Activated T-cell treated with anti-CD3 and anti-CD28 coated beads for 24 hours (primary cell): Measurements from ENCODE around the gene CAMSAP2.
A peak's percentile ranks its signal among the peaks of the same experiment; 100 is the strongest.

Experiments used
- DNase-seq: peaks from one replicate; pipeline ENCODE4 v3.0.0-alpha.2; 2020; ENCODE audit warnings: low read depth

Gene CAMSAP2

GRCh38 chr1:200877839-200878551, 139.3 kb downstream of the CAMSAP2 start:
- DNase-seq: peak; percentile 47

GRCh38 chr1:200880212-200880611, 141.5 kb downstream of the CAMSAP2 start:
- DNase-seq: no peak

GRCh38 chr1:200883118-200883517, 144.4 kb downstream of the CAMSAP2 start:
- DNase-seq: no peak

GRCh38 chr1:200885623-200886402, 147.1 kb downstream of the CAMSAP2 start:
- no peak for DNase-seq

DNA sequence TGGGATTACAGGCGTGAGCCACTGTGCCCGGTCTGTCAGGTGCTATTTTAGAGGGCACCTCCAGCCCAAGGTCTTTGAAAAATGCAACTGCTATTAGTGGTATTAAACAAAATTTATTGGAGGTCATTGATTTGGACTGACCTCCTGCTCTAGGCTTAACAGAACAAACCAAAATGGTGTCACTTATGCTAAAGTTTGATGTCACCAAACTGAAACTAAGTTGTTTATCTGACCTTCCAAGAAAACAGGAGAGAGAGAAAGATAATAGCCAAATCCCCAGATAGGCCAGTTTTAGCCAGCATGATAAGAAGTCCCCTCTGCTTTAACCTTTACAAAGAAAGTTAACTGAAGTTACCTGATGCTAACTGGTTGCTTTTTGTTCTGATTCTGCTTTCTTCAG, 147.9 kb downstream of the CAMSAP2 start:
- DNase-seq: no peak

- DNase-seq: no peak
Observed at GRCh38 chr1:200887036-200887435, 148.3 kb downstream of the CAMSAP2 start.

DNA sequence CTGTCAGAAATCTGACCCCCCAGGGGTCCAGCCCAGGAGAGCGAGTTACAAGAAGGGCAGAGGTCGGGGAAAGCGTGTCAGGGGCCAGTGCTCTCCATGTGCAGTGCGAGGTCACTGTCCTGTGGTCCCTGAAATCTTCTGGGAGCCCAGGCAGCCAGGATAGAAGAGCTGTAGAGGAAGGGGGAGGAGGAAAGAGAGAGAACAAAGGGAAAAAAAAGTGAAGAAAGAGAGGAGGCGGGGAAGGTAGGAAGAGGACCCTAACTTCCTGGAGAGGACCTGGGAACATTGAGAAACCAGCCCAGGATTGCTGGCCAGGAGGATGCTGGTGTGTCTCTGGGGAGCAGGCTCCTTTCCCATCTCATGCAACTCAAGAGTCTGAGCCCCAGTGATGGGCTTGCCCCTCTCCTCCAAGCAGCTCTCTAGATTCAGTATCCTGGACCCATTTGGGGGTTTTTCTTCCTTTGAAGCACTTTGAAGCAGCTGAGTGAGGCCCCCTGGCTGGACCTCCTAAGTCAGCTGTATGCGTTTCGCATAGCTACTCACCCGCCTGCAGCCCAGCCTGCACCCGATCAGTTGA, 149.2 kb downstream of the CAMSAP2 start:
- DNase-seq: no peak

GRCh38 chr1:200888349-200888838, 149.7 kb downstream of the CAMSAP2 start:
- peak; percentile 46 for DNase-seq

DNA sequence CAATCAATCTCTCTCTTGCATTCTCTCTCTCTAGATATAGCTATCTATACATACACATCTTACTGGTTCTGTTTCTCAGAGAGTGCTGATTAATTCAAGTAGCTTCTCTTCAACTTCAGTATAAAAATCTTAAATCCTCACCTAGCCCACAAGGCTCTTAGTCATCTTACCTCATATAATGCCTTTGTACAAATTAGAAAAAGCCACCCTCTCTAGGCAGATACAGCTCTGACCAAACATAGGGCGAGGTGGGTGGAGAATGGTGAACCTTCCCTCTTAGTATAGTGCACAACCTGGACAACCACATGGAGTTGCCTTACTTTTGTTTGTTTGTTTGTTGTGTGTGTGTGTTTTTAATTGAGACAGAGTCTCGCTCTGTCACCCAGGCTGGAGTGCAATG, 150.9 kb downstream of the CAMSAP2 start:
- DNase-seq: no peak

DNA sequence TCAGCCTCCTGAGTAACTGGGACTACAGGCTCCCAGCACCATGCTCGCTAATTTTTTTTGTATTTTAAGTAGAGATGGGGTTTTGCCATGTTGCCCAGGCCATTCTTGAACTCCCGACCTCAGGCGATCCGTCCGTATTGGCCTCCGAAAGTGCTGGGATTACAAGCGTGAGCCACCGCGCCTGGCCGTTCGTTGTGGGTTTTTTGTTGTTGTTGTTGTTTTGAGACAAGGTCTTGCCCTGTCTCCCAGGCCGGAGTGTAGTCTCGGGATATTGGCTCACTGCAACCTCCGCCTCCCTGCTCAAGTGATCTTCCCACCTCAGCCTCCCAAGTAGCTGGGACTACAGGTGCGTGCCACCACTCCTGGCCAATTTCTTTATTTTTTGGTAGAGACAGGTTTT, 151.3 kb downstream of the CAMSAP2 start:
- no peak for DNase-seq

DNA sequence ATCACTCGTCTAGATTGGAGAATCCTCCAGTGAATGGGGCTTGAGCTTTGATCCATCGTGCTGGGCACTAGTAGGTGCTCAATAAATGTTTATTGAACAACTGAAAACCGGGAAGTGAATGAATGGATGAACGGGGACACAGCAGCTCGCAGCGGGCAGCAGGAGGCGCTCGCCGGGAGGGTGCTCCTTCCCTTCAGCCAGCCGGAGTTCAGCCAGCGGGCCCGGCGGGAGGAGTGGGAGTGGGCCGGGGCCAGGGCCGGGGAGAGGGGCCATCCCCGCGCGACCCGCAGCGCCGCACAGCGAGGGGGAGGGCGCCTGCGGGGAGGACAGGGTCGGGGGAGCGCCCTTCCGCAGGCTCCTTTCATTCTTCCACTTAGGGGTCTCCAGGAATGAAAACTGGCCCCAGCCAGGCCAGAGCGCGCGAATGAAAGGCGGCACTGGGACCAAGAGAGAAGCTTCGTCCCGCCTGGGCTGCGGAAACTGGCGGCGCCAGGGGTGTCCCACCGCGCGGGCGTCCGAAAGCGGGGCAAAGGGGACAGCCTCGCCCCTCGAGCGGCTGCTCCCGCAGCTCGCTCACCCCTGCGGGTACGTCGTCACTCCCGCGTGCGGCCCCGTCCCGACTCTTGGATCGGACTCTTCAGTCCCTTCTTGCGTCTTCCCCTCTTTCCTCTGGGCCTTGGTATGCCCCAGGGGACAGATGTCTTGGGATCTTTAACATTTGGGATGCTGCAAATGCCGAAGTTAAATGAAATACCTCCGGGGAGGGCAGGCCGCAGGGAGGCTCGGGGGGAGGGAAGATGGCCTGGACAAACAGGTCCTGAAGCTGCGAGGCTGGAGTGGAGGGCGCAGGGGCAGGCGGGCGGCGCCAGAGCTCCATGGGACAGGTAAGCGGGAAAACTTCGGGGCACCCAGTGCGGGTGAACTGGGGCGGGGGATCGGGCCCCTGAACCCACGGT, 152.4 kb downstream of the CAMSAP2 start:
- no peak for DNase-seq

DNA sequence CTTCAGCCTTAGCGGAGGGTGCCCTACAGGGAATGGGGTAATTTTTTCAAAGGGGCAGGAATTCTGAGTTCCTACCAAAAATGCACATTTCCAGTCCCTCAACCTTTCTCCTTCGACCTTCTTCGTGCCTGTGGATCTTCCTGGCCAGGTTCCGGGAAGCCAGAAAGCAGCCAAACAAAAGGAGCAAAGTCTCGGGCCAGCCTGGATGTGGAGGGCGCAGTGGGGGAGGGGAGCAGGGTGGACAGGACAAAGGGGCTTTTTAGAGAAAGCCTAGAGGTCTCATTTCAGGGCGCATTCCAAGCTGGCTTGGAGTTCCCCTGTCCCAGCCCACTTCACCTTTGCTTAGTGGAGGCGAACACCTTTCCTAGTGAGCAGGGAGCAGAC, 153.1 kb downstream of the CAMSAP2 start:
- DNase-seq: no peak

GRCh38 chr1:200892546-200892945, 153.9 kb downstream of the CAMSAP2 start:
- DNase-seq: no peak

- no peak for DNase-seq
Observed at GRCh38 chr1:200892958-200893357, 154.3 kb downstream of the CAMSAP2 start.

DNA sequence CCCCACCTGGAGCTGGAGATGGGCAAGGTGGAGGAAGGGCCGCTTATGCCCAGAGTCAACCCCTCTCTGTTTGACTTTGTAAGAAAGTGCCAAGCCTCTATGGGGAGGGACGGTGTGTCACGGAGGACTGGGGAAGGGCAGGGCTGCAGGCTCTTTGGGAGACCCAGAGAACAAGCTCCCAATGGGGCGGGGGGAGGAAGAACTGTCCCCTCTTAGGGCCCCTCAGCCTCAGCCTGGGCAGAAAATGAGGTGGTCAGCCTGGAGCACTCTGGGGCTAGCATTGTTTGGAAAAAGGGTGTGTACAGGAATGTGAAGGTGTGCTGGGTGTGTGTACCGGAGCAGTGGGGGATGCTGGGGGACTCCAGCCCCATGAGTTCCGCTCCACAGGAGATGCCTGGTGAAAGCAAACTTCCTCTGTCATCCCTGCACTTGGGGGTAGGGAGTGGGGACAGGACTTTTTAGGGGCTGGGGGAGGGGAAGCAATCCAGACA, 154.8 kb downstream of the CAMSAP2 start:
- no peak for DNase-seq

DNA sequence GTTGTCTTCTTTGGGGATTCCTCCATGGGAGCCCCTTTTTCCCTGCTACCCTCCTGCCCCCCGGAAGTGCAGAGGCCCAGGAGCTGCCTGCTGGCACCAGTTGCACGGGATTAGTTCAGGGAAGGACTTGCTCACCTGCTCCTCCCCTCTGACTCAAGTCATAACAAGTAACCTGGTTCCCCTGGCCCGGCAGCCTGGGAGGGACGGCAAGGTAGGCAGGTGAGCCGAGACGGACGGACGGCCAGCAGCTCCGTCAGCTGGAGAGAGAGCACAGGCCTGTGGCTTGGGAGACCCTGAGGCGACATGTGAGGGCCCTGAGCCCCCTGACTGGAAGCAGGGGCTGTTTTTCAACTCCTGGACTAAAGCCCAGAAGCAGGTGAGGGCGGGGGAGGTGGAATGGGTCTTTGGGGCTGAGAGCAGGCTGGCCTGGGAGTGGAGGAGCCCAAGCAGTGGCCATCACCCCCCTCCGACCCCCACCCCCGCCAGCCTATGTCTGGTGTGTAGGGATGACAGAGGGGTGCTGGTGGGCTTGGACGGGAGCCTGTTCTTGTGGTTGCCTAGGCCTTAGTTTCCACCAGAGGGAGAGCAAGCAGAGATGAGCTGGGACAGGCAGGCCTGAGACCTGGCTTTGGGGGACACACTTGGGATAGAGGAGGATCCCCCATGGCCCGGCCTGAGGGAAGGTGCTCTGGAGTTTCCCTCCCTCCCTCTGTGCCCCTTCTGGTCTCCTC, 156.2 kb downstream of the CAMSAP2 start, which contains the start of gene INAVA:
INAVA (plus strand) TSS at position 189 of the 731 bp plus-strand sequence. CDS start 3,501 bp downstream, outside the sequence.
- DNase-seq: no peak

DNA sequence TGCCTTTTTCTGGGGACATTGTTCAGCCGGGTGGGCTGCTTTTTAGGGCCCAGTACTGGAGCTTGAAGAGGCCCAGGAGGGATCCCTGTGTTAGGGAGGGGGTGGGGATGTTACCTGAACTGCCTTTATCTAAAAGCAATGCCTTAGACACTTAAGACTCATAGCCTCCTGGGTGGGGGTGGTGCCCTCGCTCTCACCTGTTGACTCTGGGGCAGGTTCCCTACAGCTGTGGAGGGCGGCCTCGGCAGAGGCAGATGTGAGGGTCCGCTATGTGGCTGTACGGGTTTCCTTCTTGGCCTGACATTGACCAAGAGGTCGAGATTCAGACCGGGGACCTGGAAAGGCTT, 156.7 kb downstream of the CAMSAP2 start:
- no peak for DNase-seq

DNA sequence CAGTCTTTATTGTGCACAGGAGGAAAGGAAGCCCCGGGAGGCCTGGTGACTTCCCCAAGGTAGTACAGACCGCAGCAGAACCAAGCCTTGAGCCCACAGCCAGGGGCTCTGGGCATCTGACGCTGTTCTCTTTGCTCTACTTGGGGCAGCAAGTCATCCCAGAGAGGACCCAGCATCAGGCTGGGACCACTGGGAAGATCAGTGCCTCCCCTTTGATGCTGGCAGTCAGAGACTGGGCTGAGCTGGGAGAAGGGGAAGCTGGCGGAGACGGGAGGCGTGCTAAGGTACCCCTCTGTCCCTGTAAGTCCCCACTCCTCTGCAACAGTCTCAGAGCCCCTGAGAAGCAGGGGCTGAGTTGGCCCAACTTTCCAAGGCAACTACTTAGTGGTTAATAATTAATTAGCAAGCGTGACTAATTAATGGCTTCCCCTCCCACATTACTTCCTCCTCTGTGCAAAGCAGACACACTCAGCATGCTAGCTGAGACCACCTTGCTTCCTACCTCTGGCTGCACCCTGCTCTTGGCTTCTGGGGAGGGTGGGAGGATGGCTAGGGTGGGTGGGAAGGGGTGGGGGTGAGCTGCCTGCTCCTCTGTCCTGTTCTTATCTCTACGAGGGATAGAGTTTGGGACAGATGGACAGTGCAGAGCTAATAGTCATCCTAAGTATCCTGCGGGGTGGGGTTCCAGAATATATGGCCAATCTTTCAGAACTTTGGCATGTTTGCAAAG, 157.3 kb downstream of the CAMSAP2 start:
- DNase-seq: no peak

DNA sequence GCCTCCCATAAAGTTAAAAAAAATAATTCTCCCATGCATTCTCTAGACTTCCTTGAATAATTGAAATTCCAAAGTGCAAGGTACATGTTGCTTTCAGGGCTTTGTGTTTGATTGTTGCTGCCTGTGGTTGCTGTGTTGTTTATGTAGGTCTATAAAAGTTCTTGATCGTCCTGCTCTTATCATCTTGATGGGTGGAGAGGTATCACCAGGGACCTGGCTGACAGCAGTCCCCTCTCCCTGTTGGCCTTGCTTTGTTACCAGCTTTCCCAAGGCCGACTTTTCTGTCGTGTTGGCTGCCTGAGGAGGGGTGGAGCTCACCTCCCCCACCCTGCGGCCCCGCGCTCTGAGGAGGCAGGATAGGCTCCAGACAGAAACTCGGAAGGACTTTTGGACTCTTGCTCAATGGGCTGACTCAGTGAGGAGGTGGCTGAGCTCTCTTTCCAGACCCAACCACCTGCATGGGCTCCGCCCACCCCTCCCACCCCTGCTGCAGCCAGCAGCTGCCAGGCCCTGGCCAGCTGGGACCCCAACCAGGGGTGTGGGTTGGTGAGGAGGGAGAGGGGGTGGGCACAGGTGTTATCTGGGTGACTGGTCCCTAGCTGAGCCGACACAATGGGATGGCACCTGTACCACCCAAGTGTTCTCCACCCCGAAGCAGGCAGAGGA, 158.0 kb downstream of the CAMSAP2 start:
- no peak for DNase-seq

- no peak for DNase-seq
Observed at GRCh38 chr1:200897259-200897658, 158.6 kb downstream of the CAMSAP2 start.
